ENCODE results near the gene G6PC1. TPM values are rescaled to one million over a fixed set of nuclear protein-coding genes. Genes with fewer than 3 reads are reported as not detected.

G6PC1 gene
- total and polyA plus RNA-seq, 2 of the 13 experiments (the other 11 are each of a cell fraction or from before 2014, with no cell fraction given): 1.7 to 37.9 TPM

DNA sequence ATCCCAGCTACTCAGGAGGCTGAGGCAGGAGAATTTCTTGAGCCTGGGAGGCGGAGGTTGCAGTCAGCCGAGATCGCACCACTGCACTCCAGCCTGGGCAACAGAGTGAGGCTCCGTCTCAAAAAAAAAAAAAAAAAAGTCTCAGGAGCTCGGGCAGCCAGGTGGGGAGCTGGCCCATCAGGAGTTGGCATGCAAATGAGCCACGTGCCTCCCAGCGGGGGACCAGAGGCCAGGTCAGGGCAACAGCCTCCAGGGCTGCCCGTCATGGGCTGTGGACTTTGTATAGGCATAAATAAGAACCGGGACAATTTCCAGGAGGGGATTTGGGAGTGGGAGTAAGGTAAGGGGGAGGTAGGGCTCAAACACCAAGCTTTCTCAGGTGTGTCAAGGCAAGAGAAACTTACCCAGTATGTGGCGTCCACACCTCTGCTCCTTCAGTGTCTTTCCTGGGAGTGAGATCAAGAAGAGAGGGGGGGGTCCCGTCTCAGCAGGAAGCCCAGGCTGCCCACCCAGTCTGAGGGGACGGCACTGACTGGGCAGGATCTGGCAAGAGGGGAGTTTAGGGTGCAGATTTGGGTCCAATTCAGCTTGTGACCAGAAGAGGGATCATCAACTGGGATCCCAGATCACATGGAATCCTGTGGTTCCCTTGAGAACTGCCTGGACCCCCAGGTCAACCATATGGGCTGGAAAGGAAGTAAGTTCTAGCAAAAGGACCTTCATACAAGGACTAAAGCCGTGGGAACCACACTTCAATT is 22.3 kb upstream of the G6PC1 start (continued):
- TF ChIP-seq, protein P1, sequence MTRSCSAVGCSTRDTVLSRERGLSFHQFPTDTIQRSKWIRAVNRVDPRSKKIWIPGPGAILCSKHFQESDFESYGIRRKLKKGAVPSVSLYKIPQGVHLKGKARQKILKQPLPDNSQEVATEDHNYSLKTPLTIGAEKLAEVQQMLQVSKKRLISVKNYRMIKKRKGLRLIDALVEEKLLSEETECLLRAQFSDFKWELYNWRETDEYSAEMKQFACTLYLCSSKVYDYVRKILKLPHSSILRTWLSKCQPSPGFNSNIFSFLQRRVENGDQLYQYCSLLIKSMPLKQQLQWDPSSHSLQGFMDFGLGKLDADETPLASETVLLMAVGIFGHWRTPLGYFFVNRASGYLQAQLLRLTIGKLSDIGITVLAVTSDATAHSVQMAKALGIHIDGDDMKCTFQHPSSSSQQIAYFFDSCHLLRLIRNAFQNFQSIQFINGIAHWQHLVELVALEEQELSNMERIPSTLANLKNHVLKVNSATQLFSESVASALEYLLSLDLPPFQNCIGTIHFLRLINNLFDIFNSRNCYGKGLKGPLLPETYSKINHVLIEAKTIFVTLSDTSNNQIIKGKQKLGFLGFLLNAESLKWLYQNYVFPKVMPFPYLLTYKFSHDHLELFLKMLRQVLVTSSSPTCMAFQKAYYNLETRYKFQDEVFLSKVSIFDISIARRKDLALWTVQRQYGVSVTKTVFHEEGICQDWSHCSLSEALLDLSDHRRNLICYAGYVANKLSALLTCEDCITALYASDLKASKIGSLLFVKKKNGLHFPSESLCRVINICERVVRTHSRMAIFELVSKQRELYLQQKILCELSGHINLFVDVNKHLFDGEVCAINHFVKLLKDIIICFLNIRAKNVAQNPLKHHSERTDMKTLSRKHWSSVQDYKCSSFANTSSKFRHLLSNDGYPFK (CRISPR knock-in tag; IDR thresholded peaks at IDR 0.05; ENCODE audit: borderline replicate concordance): 0 out of 2 replicates have a peak, but pooled peaks have one; percentile 50
- TF ChIP-seq ZNF207 (IDR thresholded peaks at IDR 0.05; ENCODE audit: borderline replicate concordance) (no peak), POLR2A (IDR thresholded peaks at IDR 0.05; ENCODE audit: insufficient read depth in 1 of 2, low read depth in 2 of 2, low read length in 2 of 2) (no peak), SAFB2 (CRISPR knock-in tag; IDR thresholded peaks at IDR 0.05; ENCODE audit: borderline replicate concordance, low read depth) (no peak), TBX2 (CRISPR knock-in tag; IDR thresholded peaks at IDR 0.05; ENCODE audit: borderline replicate concordance) (peak; percentile 39; the same call in 1 of the 2 replicates), FOXP1 (IDR thresholded peaks at IDR 0.05) (no peak), FOXP1 (CRISPR knock-in tag; IDR thresholded peaks at IDR 0.05) (peak; percentile 37; the same call in 1 of the 2 replicates), RELA (CRISPR knock-in tag; IDR thresholded peaks at IDR 0.05) (no peak), ZFP62 (CRISPR knock-in tag; IDR thresholded peaks at IDR 0.05) (0 out of 2 replicates have a peak, but pooled peaks have one; percentile 40), JDP2 (CRISPR knock-in tag; IDR thresholded peaks at IDR 0.05; ENCODE audit: borderline replicate concordance) (no peak), ZNF292 (CRISPR knock-in tag; IDR thresholded peaks at IDR 0.05; ENCODE audit: borderline replicate concordance, low read depth) (no peak), ZNF263 (CRISPR knock-in tag; IDR thresholded peaks at IDR 0.05) (no peak), RFX5 (IDR thresholded peaks at IDR 0.05; ENCODE audit: low read depth, low read length) (no peak)
- TF ChIP-seq, protein P2, sequence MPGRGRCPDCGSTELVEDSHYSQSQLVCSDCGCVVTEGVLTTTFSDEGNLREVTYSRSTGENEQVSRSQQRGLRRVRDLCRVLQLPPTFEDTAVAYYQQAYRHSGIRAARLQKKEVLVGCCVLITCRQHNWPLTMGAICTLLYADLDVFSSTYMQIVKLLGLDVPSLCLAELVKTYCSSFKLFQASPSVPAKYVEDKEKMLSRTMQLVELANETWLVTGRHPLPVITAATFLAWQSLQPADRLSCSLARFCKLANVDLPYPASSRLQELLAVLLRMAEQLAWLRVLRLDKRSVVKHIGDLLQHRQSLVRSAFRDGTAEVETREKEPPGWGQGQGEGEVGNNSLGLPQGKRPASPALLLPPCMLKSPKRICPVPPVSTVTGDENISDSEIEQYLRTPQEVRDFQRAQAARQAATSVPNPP (CRISPR knock-in tag; IDR thresholded peaks at IDR 0.05): no peak
- TF ChIP-seq, protein P3, sequence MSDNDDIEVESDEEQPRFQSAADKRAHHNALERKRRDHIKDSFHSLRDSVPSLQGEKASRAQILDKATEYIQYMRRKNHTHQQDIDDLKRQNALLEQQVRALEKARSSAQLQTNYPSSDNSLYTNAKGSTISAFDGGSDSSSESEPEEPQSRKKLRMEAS (IDR thresholded peaks at IDR 0.05): peak; percentile 78
- TF ChIP-seq, protein P4, sequence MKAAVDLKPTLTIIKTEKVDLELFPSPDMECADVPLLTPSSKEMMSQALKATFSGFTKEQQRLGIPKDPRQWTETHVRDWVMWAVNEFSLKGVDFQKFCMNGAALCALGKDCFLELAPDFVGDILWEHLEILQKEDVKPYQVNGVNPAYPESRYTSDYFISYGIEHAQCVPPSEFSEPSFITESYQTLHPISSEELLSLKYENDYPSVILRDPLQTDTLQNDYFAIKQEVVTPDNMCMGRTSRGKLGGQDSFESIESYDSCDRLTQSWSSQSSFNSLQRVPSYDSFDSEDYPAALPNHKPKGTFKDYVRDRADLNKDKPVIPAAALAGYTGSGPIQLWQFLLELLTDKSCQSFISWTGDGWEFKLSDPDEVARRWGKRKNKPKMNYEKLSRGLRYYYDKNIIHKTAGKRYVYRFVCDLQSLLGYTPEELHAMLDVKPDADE (CRISPR knock-in tag; IDR thresholded peaks at IDR 0.05): no peak
- TF ChIP-seq, protein P5, sequence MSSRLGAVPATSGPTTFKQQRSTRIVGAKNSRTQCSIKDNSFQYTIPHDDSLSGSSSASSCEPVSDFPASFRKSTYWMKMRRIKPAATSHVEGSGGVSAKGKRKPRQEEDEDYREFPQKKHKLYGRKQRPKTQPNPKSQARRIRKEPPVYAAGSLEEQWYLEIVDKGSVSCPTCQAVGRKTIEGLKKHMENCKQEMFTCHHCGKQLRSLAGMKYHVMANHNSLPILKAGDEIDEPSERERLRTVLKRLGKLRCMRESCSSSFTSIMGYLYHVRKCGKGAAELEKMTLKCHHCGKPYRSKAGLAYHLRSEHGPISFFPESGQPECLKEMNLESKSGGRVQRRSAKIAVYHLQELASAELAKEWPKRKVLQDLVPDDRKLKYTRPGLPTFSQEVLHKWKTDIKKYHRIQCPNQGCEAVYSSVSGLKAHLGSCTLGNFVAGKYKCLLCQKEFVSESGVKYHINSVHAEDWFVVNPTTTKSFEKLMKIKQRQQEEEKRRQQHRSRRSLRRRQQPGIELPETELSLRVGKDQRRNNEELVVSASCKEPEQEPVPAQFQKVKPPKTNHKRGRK (CRISPR knock-in tag; IDR thresholded peaks at IDR 0.05): no peak
- TF ChIP-seq, protein P6, sequence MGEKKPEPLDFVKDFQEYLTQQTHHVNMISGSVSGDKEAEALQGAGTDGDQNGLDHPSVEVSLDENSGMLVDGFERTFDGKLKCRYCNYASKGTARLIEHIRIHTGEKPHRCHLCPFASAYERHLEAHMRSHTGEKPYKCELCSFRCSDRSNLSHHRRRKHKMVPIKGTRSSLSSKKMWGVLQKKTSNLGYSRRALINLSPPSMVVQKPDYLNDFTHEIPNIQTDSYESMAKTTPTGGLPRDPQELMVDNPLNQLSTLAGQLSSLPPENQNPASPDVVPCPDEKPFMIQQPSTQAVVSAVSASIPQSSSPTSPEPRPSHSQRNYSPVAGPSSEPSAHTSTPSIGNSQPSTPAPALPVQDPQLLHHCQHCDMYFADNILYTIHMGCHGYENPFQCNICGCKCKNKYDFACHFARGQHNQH (CRISPR knock-in tag; IDR thresholded peaks at IDR 0.05): no peak
- TF ChIP-seq, protein P7, sequence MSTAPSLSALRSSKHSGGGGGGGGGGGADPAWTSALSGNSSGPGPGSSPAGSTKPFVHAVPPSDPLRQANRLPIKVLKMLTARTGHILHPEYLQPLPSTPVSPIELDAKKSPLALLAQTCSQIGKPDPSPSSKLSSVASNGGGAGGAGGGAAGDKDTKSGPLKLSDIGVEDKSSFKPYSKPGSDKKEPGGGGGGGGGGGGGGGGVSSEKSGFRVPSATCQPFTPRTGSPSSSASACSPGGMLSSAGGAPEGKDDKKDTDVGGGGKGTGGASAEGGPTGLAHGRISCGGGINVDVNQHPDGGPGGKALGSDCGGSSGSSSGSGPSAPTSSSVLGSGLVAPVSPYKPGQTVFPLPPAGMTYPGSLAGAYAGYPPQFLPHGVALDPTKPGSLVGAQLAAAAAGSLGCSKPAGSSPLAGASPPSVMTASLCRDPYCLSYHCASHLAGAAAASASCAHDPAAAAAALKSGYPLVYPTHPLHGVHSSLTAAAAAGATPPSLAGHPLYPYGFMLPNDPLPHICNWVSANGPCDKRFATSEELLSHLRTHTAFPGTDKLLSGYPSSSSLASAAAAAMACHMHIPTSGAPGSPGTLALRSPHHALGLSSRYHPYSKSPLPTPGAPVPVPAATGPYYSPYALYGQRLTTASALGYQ (CRISPR knock-in tag; IDR thresholded peaks at IDR 0.05): no peak

All from HepG2 (cell line).